Hematopoietic multipotent progenitor cell (in vitro differentiated cells): Measurements from ENCODE around the gene PPARA. TPM values are rescaled to one million over a fixed set of nuclear protein-coding genes. Genes with fewer than 3 reads are reported as not detected.
A peak's percentile ranks its signal among the peaks of the same experiment; 100 is the strongest.

Source experiments
- DNase-seq, 3 donors: peaks; one replicate each; pipeline ENCODE4 v3.0.0-alpha.2; 2011 to 2015; ENCODE audit warnings: low read depth in 2 of 3, low spot score in 2 of 3
- total RNA-seq: library from RNA; depleted of rRNA; stranded (reverse); fragments of >200 nt; gene quantifications from one replicate; pipeline ENCODE4 v1.2.3, GENCODE V29; 2012

The PPARA gene
- total RNA-seq, 1 donor = 12.7 TPM

DNA sequence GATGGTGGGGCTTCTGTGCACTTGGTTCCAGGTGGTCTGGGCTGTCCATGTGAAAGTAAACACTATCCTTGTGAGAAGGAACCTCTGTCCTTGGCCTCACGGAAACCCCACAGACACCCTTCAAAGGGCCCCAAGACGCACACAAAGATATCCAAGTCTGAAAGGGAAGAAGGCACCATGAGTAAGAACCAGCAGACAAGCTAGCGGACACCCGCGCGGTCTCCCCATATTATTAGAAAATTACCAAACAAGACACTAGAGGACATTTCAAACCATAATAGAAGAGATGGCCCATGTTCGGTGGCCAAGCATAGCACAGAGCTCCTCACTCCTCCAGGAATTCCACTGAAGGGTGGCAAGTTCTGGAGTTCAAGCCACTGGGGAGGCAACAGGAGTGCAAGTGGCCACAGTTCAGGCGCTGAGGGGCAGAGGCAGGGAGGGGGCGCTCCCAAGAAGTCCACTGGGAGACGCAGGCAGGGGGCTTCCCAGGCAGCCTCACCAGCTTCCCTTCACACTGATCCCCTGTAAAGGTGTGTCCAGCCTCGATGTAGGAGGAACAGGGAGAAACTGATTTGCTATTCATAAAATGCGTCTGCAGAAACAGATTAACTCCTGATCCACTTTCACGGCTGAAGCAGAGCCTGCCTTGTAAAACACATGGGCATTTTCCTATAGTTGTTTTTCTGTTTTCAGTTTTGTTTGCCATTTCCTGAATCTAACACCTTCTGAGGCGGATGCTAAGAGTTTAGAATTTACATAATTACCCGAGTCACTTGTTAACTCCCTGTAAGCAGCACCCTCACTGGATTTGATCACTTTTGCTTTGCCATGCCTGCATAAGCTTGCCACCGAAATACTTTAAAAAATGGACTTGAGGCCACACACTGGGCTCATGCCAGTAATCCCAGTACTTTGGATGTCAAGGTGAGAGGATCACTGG lies 9.1 kb upstream of the PPARA start:
- DNase-seq = no peak

DNA sequence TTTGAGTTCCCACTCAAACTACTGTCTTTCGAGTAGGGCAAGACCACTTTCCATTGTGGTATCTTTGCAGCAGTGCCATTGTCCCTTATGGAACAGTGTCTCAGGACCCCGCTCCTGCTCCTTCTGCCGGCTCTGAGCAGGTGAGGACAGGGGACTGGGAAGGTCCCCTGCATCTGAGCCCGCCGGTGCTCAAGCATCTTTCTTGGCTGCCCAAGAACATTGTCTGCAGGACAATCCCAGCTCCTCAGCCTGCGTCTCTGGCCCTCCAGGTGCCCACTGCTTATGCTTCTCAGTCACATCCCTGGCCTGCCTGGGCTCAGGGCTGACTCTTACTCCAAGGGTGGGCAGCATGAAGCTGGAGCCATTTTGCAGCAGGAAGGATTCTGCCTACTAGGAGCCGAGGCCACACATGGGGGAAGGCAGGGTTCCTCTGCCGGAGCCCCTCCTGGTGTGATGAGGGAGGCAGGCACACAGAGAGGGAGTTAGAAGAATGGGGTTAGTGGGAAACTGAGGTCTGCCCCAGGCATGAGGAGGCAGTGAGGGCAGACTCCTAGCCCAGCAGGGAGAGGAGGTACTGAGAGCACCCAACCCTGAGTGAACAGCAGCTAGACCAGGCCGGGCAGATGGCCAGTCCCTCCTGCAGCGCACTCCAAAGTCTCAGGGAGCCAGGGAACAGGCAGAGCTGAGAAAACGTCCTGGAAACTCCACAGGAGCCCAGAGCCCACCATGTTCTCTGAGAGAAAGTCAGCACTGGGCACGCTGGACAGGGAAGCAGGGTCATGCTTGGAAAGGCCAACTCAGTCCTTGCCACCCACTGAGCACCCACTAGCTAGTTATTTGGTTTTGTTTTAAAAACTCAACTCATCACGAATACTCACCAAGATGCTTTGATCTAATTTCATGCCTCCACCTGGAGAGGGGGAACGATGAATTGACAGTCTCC lies 7.5 kb upstream of the PPARA start:
- no peak for DNase-seq

DNA sequence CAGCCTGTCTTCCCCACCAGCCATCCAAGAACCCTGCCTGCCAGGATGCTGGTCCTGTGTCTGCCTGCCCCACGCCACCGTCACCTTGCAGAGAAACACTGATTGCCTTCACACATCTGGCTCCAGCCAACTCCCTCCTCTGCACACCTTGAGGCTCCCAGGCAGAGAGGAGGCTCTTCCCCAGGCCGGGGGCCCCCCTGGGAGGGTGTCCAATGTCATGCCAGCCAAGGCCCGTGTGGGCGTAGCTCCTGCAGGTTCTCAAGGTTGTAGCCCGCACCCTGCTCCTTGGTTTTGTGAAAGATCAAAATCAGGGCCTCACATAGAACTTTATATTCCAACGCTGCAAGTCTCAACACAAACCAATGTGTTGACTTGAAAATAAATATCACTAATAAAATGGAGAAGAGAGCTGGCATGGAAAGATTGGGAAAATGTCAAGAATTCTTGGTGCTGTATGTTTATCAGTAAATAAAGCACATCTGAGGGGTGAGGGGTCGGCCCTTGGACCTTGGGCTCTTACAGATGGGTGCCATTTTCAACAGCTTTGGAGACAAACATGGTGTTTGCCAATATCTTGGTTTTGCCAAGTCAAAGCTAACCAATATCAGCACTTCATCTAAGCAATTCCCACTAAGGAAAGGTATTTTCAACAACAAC lies 6.7 kb upstream of the PPARA start:
- no peak for DNase-seq

DNA sequence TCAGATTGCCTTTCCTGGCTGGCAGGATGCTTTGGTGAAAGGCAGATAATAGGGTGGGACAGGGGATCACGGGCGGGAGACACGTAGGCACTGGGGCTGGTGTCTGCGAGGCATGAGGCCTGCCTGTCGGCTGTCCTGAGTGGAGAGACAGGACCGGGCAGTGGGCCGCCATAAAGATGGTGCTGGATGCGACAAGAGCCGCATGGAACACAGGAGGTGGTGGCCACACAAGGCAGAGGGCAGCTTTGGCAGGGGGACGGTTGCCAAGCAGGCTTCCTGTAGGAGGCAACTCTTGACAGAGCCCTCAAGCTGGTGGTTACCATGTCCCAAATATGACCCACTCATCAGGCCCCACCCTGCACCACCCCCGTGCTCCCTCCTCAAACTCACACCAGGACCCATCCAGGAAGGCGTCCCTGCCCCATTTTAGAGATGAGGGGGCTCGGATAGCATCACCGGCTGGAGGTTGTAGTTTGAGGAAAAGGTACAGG lies 4.9 kb upstream of the PPARA start:
- no peak for DNase-seq

DNA sequence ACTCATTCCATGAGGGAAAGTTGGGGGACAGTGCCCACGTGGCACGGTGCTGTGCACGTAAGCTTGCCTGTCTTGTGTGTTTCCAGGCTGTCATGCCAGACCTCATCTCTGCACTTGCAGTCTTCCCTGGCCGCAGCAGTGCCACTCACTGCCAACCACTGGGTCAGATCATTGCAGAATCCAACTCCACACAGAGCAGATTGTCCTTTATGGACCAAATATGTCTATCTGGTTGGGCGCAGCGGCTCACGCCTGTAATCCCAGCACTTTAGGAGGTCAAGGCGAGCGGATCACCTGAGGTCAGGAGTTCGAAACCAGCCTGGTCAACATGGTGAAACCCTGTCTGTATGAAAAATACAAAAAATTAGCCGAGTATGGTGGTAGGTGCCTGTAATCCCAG lies 4.4 kb upstream of the PPARA start:
- no peak for DNase-seq

DNA sequence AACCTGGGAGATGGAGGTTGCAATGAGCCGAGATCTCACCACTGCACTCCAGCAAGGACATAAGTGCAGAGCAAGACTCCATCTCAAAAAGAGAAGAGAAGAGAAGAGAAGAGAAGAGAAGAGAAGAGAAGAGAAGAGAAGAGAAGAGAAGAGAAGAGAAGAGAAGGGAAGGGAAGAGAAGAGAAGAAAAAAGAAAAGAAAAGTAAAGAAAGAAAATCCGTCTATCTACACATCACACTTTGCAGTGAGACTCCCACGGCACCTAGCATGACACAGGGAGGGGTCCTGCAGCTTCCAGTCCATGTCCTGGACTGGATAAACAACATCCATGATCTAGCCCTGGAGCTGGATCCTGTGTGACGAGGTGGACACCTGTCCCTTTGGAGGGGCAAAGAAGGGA lies 4.0 kb upstream of the PPARA start:
- no peak for DNase-seq

DNA sequence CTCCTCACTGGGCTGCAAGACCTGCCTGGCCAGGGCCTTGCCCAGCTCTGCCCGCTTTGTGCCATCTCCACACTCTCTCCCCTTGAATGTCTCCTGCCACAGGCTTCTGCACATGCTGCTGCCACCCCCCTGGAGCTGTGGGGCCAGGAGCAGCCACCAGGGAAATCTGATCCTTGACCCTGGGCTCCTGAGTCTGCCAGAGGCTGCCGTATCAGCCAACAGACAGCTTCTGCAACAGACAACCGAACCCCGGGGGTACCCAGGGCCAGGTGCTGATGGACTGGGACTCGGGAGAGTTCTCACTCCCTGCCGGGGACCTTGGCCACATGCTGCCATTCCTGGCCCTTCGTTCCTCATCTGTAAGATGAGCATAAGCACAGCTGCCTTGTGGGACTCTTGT lies 3.3 kb upstream of the PPARA start:
- DNase-seq = no peak

DNA sequence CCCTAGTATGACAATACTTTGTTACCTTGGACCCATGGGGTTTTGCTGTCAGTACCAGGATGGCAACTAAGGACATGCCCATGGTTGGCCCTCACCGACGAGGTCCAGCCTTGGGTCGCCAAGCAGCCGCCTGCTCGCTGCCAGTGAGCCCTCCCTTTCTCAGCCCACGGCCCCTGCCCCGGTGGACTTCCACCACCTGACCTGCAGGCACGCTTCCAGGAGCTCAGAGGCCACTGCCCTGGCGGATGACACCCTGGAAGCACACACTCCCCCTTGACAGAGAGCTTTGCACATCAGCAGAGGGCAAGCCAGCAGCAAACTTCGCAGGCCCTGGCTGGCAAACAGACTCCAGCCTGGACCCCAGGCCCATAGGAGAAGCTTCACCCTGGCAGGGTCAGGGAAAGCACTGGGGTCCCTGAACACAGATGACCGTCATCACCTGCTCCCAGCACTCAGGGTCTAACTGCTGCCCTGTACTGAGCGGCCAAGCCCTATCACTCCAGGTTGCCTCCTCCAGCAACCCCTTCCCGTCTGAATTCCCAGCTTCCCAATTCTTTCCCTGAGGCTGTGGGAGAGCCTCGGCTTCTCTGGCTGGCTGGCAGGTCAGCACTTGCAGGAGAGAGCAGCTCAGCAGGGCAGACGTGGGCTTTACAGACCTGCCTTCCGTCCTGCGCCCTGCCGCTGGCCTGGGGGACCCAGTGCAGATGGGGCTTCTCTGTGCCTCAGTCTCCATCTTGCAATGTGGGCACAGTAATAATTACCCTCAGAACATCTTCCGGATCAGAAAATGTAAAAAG lies 2.7 kb upstream of the PPARA start:
- no peak for DNase-seq

DNA sequence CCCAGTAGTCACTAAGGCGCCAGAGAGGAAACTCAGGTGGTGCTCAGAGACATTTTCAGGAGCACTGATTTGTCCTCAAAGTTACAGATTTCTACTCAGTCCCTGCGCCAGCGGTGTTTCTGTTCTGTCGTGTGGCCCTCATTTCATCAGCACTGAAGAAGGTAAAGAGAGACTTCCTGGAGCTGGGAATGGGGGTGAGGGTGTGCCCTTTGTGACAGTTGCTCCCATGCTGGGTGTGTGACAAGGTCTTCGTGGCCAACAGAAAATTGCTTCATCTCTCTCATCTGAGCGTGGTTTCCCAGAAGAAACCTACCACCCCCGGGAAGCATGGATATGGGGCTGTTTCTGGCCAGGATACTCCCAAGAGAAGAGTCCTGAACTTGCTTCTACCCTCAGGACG lies 2.0 kb upstream of the PPARA start:
- DNase-seq = no peak

DNA sequence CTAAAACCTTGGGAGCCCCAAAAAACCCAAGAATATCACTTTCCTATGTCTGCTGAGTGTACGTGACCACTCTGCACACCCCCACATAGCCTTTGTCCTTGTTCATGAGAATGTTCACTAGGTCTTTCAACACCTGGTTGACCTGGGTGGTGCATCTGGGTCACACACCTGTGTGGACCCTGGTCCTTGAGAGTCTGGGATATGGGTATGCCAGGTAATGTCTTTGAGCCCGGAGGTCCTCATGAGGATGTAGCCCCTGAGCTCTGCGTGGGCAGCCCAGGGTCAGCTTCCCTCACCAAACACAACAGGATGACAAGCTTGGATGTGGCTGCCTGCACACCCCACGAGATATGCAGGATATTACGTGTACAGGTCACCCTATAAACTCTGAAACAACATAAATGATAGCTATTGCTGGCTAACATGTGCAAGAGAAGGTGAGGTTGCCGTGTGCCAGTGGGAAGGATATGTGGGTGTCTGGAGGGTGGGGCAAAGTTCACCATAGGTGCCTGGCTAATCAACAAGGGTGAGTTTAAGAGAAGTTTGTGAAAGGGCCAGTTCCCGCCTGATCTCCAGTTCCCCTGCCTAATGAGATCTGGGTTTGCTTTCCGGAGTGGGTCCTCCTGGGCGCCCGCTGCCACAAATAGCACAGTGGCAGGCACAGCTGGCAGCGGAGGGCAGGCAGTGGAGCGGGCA lies 1.4 kb upstream of the PPARA start:
- no peak for DNase-seq

DNA sequence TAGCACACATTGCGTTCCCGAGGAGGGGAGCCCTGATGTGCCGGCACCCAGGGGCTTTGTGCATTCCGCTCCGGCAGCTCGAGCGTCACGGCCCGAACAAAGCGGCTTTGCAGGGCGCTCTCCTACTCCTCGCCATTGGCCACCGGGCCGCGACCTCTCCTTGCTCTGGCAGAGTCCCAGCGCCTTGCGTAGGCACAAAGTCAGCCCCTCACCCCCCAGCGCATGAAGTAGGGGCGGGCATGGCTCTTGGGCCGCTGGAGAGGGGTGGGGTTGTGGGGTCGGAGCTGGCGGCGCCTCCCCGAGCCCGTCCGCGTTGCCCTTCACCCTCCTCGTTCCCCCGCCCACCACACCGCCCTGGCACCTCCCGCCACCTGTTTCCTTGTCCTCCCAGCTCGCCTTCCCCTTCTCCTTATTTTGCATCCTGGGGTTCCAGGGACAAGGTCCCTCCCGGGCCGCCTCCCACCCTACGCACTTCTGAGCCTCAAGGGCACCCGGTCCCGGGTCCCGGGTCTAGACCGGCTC lies 753 bp upstream of the PPARA start:
- DNase-seq = peak in 2 of 3 donors; percentile 29 to 35

DNA sequence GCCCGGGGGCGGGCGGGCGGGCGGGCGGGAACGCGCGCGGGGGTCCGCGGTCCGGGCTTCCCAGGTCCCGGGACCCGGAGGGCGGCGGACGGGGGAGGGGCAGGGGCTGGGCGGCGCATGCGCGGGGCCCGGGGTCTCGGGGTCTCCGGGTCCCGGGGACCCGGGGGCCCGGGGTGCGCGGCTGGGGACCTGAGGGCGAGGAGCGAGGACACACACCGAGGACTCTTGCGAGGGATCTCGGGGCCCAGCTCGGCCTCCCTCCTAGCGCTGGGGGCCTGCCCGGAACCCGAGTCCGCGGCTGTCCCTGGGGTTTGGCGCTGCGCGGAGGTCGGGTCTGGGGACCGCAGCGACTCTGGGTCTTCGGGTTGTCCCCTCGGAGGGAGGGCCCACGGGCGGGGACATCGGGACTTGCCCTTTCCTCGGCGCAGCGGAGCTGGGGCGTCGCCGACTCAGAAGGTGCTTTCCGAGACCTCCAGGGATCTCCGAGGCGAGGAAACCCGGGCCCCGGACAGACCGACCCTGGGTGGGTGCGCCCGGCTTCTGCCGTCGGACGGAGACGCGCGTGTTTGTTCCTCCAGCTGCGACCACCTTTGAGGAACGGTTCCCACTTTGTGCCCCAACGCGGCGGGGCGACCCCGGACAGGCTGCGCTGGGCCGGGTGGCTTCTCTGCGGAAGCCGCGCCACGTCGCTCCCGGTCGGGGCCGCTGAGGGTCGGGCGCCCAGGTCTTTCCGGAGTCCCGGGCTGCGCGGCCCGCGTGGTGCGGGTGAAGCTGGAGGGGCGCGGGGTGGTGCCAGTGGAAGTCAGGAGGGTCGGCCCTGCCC lies 540 bp downstream of the PPARA start:
- DNase-seq = peak in 2 of 3 donors; percentile 30 to 42

DNA sequence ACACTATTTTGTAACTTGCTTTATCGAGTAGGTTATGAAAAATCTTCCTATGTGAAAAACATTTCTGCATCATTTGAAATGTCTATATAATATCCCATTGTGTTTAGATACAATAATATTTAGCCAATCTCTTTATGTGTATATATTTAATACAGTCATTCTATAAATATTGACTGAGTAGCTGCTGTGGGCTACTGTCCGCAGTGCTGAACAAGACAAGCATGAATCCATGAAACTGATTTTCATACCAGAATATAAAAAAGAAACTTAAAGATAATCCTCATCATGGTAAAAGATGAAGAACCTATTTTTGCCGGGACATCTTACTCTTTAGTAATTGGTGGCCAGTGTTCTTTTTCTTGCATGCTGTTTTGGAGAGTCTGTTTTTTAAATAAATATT lies 3.6 kb downstream of the PPARA start:
- no peak for DNase-seq

DNA sequence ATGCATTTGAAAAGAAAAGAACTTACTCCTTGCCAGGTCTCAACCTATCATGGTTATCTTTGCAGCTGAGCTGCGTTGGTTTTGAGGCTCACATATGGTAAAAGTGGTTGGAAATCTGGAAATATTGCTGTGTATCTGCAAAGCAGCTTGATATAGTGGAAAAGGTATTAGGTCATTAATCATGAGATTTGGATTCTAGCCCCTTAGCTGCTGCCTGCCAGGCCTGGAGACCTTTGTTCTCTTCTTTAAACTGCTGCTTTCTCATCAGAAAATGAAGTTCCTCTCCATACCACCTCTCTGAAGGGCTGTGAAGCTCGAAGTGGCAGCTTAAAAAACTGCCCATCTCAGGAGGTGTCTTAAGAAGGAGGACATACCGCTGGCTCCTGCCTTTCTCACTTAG lies 5.7 kb downstream of the PPARA start:
- DNase-seq = no peak

DNA sequence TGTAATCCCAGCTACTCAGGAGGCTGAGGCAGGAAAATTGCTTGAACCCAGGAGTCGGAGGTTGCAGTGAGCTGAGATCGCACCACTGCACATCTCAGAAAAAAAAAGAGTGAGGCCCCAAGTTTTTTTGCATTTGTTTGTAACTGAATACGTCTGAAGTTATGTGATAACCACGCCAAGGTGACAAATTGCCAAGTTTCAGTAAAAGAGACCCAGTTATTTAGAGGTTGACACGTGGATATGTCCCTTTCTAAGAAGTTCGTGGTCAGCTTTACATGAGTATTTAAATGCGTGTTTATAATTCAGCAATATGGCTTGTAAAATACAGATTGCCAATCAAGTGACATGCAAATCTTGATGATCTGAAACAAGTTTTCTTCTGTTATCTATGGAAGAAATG lies 8.0 kb downstream of the PPARA start:
- no peak for DNase-seq

DNA sequence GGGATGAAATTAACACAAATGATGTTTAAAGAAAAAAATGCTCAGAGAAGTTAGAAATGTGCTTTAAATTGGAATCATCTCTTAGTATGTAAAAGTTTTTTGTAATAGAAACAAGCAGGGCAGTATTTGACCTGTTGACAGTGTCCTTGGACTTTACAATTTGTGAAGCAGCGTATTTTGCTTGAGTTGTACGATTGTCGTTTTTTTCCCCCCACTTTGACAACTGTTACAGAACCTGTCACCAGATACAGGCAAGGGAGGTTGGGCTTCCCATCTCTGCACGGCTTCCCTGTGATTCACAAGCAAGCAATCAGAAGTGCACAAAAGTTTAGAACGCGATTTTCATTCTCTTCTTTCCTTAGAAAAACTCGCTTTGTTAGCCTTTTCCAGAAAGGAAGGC lies 8.9 kb downstream of the PPARA start:
- no peak for DNase-seq

DNA sequence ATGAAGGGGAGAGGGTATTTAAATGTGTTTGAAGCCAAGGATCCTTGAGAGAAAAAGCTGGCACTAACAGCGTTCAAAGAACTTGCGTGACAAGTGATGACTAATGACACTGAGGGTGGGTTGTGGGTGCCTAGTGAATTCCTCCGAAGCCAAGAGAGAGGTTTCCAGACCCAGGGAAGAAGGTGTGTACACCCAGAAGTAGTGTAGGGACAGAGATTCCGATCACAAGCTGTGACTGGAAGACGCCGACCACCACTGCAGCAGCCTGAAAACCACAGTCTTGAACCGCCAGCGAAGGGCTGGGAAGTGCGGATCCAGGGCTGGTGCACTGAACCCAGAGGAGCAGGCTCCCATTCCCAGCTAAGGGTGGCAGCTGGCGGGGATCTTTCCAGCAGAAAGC lies 9.5 kb downstream of the PPARA start:
- no peak for DNase-seq

DNA sequence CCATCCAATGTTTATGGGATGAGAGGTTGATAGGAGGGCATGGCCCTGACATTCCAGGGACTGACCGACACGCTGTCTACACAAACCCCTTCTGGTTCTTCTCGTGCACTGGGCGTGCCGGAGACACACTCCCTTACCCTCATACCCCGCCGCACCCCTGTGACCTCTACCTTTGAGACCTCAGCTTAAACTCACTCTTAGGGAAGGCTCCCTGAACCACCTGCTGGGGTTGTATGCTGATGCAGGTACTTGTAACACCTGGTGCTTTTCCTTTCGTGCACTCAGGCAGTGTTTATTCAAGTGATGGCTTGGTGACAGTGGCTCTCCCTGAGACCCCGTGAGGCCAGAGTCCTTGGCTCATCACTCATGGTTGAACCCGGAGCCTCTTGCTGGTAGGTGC lies 12.0 kb downstream of the PPARA start:
- no peak for DNase-seq
